HG02798 (cell line): ENCODE measurements around the gene L1CAM.

Experiments
- ATAC-seq: cut with Tn5 transposase; IDR thresholded peaks from one replicate; pipeline ENCODE4 v1.9.1; 2021; ENCODE audit warnings: mild to moderate bottlenecking; ENCODE audit not compliant: unreplicated experiment, poor library complexity

The L1CAM gene

DNA sequence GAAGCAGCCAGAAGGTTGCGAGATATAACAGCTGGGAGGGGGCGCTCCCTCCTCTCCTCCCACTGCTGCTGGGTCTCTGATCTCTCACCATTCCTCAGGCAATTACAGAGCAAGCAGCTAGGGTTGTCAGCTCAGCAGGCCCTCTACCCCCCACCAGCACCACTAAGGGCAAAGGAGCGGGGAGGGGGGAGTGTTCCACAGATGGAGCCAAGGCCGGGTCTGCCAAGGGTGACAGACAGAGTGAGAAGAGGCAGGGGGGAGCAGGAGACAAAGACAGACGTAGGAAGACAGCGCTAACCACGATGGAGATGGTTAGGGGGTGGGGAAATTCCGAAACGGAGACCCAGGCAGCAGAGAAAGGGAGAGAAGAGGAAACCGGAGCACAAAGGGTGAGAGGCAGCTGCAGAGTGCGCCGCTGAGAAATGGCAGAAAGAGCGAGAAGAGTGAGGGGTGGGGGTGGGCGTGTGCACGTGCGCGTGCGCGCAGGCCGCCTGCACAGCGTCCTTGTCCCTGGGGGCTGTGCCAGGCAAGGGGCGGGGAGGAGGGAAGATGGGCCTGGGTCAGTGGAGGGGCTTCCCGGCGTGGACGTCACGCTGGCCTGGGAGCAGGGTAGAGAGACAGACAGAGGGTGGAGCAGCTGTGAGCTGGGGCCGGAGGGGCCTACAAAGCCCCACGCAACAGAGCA is 6.9 kb downstream of the L1CAM start:
- ATAC-seq = no peak

DNA sequence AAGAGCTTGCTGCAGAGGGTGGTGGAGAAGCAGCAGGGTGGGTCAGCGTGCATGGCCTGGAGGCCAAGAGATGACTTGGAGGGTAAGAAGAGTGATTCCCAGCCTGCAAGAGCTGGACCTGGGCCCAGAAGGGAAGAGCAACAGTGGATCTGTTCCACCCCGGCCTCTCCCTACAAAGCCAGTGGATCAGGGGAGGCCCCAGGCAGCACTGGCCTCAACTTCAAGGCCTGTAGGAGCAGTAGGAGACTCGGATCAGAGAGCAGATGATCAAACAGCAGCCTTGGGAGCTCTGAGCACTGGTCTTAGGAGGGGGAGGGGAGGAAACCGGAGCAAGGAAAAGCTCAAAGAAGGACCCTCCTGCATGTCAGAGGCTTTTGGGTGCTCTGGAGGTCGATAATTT is 7.6 kb downstream of the L1CAM start:
- no peak for ATAC-seq

DNA sequence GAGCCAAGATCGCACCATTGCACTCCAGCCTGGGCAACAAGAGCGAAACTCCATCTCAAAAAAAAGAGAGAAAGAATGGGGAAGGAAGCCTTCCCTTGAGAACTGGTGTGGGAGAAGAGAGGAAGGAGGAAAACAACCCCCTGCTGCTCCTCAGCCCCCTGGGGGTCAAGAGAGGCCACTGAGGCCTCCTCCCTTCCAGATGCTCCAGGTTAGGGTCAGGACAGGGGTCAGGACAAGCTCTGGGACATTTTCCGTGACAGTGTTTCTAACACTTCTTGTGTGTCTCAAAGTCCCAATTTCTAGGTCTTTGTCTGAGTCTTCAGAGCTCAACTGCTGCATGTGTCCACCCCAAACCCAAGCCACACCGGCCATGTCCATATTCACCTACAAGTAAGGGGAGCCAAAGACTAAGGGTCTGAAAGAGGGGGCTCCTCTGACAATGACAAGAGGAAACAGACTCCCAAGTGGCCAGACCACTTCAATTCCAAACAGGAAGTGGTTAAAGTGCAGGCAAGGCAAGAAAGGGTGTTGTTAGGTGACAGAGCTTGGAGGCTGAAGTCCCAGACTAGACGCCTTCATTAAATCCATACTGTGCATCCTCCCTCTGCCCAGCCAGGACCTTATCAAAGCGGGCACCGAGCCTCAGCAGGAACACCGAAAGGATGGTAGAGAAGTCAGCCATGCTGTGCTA is 8.3 kb downstream of the L1CAM start:
- ATAC-seq = no peak

DNA sequence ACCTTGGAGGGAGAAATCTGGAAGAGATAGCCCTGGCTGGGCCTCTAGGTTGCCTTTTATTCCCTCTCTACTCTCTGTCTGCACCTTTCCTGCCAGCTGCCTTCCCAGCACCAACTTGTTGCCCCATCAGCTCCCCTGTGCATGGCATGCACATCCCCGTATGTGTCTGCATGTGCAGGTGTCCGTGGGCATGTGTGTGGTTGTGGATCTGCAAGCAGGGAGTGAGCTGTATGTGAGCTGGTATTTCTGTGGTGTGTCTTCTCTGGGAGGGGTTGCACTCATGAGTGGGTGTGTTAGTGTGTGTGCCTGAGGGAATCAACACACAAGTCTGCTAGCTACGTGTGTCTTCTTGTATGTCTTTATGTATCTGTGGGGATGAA is 9.9 kb downstream of the L1CAM start:
- ATAC-seq = no peak

DNA sequence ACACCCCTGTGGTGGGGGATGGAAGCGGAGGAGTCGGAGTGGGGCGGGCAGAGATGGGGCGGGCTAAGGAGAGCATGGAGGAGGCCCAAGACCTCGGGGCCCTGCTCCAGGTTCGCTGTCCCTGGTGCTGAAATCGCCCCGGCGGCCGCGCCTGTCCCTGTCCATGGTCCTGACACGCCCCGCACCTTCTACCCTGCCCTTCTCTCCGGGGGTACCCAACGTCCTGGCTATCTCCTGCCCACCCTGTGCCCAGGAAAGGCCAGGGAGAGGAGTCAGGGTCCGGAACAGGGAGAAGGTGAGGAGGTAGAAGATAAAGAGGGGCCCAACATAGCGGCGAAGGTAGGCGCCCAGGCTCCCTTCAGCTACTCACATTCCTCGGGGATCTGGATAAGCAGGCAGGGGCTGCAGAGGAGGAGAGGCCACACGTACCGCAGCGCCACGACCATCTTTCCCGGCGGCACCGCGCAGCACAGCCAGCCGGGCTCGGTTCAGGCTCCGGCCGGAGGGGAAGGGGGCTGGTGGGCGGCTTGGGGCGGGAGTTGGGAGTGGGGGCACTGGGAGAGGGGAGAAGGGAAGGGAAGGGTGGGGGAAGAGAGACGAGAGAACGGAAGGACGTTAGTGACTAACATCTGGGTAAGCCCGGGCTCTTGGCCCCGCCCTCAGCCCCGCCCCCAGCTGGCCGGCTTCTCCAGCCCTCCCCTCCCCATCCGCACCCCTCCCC is 10.4 kb downstream of the L1CAM start:
- ATAC-seq = no peak

DNA sequence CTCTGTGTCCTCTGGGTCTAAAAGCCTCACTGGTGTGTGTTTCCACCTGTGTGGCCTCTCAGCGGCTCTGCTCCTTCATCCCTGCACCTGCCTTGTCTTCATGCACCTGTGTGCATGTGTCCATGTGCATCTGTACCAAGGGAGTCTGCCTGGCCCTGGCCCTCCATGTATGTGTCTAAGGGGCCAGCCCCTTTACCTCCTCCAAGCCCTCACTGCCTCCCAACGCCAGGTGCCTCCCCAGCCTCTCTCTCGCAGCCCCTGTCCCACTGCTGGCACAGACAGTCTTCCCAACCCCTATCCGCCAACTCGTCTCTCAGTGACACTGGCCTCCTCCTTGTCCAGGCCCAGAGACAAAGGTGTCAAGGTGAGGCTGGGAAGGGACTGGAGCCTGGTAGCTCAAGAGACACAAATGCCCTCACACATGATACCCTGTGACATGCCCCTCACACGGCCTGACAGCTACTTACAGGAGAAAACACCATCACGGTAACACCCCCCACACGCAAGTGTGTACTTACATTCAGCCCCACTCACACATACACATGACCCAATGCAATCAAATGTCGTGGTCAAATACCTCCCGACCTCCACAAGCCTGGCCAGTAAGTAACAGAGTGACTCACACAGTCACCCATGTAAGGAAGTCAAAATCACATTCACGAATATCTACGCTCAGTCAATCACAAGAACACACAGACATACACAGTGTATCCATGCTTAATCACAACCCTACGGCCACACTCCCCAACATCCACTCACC is 11.4 kb downstream of the L1CAM start:
- no peak for ATAC-seq

DNA sequence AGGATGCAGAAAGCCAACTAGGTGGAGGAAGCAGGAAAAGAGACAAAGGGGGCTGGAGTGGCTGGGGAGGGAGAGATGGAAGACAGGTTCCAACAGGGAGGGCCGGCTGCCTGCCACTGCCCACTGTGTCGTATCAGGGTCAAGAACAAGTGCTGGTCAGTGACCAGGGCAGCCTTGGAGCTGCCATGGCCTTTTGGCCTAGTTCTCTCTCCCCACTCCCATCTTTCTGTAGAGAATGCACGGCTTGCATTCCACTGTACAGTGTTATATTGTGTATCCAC is 11.9 kb downstream of the L1CAM start:
- no peak for ATAC-seq

DNA sequence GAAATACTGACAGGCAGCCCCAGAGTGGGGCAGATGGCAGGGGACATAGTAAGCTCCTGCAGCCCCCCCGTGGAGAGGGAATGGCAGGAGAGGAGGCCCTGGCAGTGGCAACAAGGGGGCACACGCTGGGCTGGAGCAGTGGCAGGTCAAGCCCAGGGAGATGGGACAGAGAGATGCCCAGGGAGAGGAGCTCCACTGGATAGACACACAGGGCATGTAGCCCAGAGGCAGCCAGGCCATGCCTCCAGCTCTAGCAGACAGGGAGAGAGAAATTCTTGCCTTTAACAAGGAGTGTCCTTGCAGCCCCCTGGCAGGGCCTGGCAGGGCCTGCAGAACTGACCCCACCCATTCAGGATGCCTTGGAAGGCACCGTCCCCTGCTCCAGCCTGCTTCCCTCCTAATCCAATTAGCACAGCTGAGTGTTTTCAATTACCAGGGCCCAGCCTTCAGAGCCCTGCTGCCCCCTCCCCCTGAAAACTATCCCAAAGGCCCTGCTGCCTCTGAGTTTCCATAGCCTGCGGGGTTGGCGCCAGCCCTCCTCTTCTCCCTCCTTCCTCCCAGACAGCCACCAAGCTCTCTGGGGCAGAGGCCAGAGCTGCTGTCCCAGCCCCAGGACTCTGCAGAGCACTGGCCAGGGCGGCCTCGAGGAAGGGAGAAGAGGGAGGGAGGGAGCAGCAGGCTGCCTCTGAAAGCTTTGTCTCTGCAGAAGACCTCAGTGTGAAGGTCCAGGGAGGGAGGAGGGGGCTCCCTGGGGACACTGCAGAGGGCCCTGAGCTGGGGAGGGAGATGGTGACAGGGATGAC is 12.5 kb downstream of the L1CAM start:
- ATAC-seq = no peak

DNA sequence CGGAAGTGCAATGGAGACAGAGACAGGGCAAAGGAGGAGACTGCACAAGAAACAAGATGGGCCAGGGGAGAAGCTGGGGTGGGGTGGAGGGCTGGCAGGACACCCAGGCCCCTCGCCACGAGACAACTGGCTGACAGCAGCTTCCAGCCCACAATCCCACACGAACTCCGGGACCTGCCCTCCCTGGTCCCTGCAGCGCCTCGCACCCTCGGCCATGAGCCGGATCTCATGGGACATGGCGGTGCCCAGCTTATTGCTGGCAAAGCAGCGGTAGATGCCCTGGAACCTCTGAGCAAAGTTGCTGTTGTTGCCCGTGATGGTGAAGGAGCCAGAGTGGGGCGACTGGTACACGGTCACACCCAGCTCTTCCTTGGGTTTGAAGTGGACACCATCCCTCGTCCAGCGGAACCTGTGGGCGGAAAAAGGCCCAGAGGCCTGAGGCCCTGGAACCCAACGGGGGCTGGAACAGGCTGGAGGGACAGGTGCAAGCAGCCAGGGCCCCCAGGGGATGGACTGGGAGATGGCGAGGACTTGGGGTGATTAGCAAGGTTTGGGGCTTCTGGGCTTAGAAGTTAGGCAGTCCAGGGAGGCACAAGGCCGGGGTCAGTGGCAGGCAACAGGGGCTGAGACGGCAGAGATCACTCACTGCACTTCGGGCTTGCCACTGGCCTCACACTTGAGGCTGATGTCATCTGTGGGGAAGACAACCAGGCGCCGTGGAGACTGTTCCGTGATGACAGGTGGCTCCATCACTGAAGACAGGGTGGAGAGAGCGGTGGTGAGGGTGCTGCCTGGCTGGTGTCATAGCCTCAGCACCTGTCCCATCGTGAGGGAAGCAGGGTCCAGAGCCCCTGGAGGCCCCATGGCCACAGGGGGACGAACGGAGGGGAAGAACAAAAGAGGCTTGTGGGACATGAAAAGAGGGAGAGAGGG is 13.8 kb downstream of the L1CAM start:
- no peak for ATAC-seq

DNA sequence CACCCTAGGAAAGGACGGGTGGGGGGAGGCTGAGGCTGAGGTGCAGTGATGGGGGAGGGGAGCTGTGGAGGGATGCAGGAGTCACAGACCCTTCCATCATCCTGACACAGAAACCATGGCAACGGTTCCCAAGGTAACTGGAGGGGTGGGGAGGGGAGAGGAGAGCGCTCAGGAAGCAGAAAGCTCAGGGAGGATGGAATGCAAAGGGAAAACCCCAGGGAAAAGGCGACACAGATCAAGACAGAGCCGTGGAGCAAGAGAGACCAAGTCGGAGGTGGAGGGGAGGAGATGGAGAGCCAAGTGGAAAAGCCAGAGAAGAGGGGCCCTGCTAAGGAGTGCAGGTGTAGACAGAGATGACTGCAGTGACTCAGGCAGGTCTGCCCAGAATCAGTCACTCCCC is 14.5 kb downstream of the L1CAM start:
- no peak for ATAC-seq

DNA sequence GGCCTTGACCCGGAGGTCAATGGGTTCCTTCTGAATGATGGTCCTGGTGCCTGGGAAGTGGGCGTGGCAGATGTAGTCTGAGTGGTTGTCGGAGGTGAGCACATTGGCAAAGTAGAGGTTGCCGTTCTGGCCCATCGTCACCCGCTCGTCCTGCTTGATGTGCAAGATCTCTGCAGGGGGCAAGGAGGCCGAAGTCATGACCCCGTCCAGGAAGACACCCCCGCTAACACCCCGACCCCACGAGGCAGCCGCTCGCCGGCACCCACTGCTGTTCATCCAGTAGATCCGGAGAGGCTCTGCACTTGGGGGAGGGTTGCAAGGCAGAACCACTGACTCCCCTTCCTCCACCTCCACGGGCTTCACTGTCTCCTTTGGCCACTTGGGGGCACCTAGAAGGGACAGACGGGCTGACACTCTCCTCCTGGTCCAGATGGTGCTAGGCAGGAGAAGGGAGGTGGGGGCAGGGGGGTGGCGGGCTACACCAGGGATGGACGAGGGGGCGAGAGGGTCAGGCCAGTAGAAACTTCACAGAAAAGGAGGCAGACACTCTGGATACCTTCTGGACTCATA is 15.1 kb downstream of the L1CAM start:
- ATAC-seq = no peak

DNA sequence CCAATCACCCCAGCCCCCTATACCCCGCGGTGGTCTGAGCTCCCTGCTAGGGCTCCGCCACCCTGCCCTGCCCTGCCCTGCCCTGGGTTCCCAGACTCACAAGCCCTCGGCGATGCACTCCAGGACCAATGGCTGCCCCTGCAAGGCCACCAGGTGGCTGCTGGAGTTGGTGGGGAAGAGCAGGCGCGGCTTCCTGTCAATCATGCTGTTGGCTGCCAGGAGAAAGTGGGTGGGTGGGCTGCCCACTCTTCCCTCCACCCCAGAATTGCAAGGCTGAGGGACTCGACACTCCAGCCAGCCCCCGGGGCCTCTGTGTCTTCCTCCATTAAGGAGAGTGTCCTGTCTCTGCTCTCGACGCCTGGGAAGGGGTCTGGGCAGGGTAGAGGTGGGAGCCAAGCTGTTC is 15.7 kb downstream of the L1CAM start:
- ATAC-seq = no peak

DNA sequence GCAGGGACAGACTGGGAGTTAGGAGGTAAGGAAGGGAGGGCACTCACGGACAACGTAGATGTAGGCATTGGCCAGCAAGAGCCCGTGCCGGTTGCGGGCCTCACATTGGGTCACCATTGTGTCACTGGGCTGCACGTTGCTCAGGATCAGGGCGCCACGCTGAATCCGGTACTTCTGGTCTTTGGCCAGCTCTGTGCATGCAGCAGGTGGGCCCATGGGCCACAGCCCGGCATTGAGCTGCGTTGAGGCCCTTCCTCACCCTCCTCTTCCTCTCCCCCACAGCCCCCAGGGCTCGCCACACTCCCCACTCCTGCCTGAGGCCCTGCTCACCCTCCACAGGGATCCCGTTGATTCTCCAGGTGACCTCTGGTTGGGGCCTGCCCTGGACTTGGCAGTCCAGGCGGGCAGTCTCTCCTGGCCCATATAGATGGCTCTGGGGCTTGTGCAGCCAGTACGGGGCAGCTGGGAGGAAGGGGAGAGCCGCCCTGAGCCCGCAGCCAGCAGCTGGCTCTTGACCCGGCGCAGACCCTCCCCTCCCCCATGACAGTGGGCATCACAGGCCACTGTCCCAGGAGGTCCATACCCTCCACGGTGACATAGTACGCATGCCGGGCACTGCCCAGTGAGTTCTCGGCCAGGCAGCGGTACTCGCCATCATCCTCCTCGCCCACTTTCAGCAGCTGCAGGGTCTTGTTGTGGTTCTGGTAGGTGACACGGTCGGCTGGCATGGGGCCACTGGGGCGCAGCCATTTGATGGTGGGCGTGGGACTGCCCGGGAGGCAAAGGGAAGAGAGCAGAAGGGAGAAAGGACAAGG is 16.3 kb downstream of the L1CAM start:
- no peak for ATAC-seq

DNA sequence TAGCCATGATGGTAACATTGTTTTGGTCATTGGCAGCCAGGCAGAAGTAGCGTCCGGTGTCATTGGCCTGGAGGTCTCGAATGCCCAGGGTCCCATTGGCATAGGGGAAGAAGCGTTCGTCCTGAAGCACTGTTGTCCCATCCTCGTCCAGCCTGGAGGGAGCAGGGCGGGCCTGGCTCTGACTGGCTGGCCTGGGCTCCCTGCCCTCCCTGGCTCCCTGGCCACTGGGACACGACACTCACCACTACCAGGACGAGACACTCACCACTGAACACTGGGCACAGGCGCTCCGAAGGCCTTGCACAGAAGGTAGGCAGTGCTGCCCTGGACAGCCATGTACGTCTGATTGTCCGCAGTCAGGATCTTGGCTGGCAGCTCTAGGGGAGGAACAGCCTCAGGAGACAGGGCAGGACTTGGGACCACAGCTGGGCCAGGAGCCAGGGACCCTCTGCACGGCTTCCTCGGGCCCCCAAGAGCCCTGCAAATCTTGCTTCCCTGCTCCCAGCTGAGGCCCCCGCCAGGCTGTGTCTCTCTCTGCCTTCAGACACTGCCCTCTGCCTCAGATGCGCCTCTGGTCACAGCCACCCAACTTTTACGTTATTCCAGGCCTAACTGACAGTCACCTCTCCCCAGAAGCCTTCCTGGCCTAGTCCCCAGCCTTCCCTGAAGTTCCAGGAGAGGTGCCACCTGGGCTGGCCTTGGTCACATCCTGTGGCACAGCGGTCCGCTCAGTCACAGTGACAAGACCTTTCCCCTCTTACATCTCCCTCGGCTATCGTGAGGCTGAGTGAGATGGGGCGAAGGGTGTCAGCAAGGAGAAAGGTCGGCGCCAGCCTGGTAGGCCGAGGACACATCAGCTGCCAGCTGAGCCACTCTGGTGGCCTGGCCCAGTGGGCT is 17.1 kb downstream of the L1CAM start:
- ATAC-seq = no peak

DNA sequence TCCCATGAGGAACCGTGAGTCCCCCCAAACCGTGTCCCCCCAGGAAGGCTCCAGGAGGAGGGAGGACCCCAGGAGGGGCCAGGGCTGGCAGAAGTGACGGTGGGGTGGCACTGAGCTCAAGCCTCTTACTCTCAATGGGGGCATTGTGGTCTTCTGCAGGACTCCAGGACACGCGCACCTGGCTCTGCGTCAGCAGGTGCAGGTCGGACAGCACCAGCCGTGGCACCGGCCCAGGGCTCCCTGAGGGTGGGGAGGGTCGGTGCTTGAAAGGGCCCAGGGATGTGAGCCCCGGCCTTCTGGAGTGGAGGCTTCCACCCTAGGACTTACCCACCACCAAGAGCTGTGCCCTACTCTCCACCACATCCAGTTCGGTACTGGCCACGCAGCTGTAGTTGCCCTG is 18.3 kb downstream of the L1CAM start:
- ATAC-seq = no peak

DNA sequence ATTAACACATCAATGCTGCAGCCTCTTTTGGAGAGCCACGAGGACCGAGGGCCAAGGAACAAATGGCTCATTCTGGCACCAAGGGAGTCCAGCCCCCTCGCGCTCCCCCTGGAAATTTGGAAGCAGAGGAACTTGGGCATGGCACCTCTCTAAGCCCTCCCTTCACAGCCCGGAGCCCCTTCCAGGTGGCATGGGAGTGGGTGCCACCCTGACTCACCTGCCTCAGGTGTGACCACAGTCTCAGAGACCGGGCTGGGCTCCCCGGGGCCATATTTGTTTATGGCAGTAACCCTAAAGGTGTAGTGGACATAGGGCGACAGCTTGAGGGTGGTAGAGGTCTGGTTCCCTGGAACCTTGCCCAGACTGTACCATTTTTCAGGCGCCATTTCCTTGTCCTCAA is 18.8 kb downstream of the L1CAM start:
- no peak for ATAC-seq

DNA sequence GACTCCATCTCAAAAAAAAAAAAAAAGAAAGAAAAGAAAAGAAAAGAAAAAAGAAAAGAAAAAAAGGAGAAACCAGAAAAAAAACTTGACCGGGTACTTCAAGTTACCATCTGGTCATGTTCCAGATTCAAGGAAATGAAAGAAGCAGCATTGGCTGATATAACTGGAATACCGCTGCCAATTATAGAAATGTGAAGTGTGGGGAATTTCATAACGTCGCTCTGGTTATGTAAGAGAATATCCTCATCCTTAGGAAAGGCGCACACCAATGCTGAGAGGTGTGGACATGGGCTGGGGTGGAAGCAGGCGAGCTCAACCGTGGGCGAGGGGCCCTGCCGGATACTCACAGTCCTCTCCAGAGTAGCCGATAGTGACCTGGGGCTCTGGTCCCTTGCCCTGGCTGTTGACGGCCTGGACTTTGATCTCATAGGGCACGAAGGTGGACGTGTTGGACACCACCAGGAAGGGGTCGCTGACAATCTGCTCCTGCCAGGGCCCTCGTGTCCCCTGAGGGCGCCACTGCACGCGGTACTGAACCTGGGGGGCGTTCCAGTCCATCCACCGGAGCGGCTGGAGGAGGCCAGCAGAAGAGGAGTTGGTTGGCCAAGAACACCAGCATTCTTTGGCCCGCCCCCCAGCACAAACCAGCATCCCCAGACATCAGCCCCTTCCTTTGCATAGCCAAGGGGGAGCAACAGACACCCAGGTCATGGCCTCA is 19.5 kb downstream of the L1CAM start:
- no peak for ATAC-seq
